OCI-LY1 (cell line): ENCODE results near the gene GSX1.

Experiments
- H2AFZ ChIP-seq: fragments of 200-600 bp; sonication (generic), shearing (Covaris generic); 2 replicates; pipeline ENCODE4 v1.6.0; 2014; ENCODE audit warnings: antibody characterized with exemption, mild to moderate bottlenecking, low read length
- H3F3A ChIP-seq: fragments of 200-600 bp; sonication (generic), shearing (Covaris generic); 2 replicates; pipeline ENCODE4 v1.6.0; 2014; ENCODE audit warnings: mild to moderate bottlenecking, antibody characterized with exemption, low read length, moderate library complexity; ENCODE audit not compliant: insufficient read depth
- H3K27ac ChIP-seq: fragments of 200-600 bp; sonication (generic); 2 replicates; pipeline ENCODE4 v1.5.1; 2014; ENCODE audit warnings: low read length, mixed run types, mild to moderate bottlenecking, low read depth; ENCODE audit not compliant: poor library complexity, severe bottlenecking
- H3K27me3 ChIP-seq: fragments of 200-600 bp; sonication (generic); 2 replicates; pipeline ENCODE4 v1.6.0; 2014; ENCODE audit warnings: antibody characterized with exemption, mild to moderate bottlenecking, low read length, moderate library complexity; ENCODE audit not compliant: insufficient read depth
- H3K36me3 ChIP-seq: fragments of 200-600 bp; sonication (generic); 2 replicates; pipeline ENCODE4 v1.6.1; 2014; ENCODE audit warnings: mild to moderate bottlenecking, antibody characterized with exemption, low read length, moderate library complexity, mixed read lengths; ENCODE audit not compliant: insufficient read depth
- H3K4me1 ChIP-seq: fragments of 200-600 bp; sonication (generic); 2 replicates; pipeline ENCODE4 v1.5.1; 2014; ENCODE audit warnings: mild to moderate bottlenecking, low read length, moderate library complexity; ENCODE audit not compliant: insufficient read depth, severe bottlenecking
- H3K4me2 ChIP-seq: fragments of 200-600 bp; sonication (generic), shearing (Covaris generic); 2 replicates; pipeline ENCODE4 v1.6.1; 2014; ENCODE audit warnings: low read length
- H3K4me3 ChIP-seq: fragments of 200-600 bp; sonication (generic); 2 replicates; pipeline ENCODE4 v1.5.1; 2014; ENCODE audit warnings: low read length, low read depth, mild to moderate bottlenecking, mixed read lengths; ENCODE audit not compliant: poor library complexity, severe bottlenecking
- H3K79me2 ChIP-seq: fragments of 200-600 bp; shearing (Covaris generic); 2 replicates; pipeline ENCODE4 v1.6.1; 2016; ENCODE audit warnings: mixed run types, low read length, mixed read lengths; ENCODE audit not compliant: insufficient read depth
- H3K9ac ChIP-seq: fragments of 200-600 bp; sonication (generic), shearing (Covaris generic); 2 replicates; pipeline ENCODE4 v1.6.1; 2014; ENCODE audit warnings: mild to moderate bottlenecking, low read length, mixed read lengths
- H3K9me2 ChIP-seq: fragments of 200-600 bp; sonication (generic), shearing (Covaris generic); 2 replicates; pipeline ENCODE4 v1.6.1; 2014; ENCODE audit warnings: low read depth, mild to moderate bottlenecking, low read length, mixed read lengths
- H3K9me3 ChIP-seq: fragments of 200-600 bp; shearing (Covaris generic); 2 replicates; pipeline ENCODE4 v1.6.1; 2014; ENCODE audit warnings: low read length, mixed read lengths
- H4K20me1 ChIP-seq: fragments of 200-600 bp; sonication (generic), shearing (Covaris generic); 2 replicates; pipeline ENCODE4 v1.6.0; 2016; ENCODE audit warnings: mild to moderate bottlenecking, low read length; ENCODE audit not compliant: insufficient read depth
- CTCF ChIP-seq: fragments of 200-600 bp; sonication (generic), shearing (Covaris generic); IDR thresholded peaks from 2 replicates; pipeline ENCODE4 v1.5.1; 2017; ENCODE audit warnings: mild to moderate bottlenecking, antibody characterized with exemption, low read length, moderate library complexity, mixed read lengths
- EZH2 ChIP-seq: fragments of 200-600 bp; sonication (generic), shearing (Covaris generic); IDR thresholded peaks from 2 replicates; pipeline ENCODE4 v1.8.0; 2017; ENCODE audit warnings: borderline replicate concordance, mixed run types, mild to moderate bottlenecking, antibody characterized with exemption, low read length, moderate library complexity, mixed read lengths

GSX1 gene

GRCh38 chr13:27839809-27840467, 47.7 kb downstream of the GSX1 start:
- no peaks in the 10 kb centered on the region for H3K9me3 ChIP-seq
- H3K4me2 ChIP-seq, result no peak overlapping the region
- H4K20me1 ChIP-seq, result no peaks in the 10 kb centered on the region
- no peak overlapping the region for H3K4me3 ChIP-seq
- H3K9me2 ChIP-seq, result no peaks in the 10 kb centered on the region
- no peaks in the 10 kb centered on the region for H3K36me3 ChIP-seq
- no peaks in the 10 kb centered on the region for H3K4me1 ChIP-seq
- H3K27ac ChIP-seq, result no peak overlapping the region
- no peaks in the 10 kb centered on the region for H3K79me2 ChIP-seq
- no peak for TF ChIP-seq CTCF
- no peak for TF ChIP-seq EZH2
- no peaks in the 10 kb centered on the region for H3K27me3 ChIP-seq
- no peak overlapping the region for H3K9ac ChIP-seq
- H2AFZ ChIP-seq, result no peak overlapping the region
- no peaks in the 10 kb centered on the region for H3F3A ChIP-seq

DNA sequence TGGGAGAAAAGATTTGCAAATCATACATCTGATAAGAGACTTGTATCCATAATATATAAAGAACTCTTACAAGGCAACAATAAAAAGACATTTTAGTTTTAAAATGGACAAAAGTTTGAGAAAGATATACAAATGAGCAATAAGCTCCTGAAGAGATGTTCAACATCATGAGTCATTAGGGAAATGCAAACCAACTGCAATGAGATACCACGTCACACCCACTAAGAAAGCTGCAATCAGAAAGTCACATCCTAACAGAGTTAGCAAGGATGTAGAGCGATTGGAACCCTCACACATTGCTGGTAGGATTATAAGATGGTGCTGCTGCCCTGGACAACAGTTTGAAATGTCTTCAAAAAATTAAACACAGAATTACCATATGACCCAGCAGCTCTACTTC, 50.3 kb downstream of the GSX1 start:
- H3K4me2 ChIP-seq, result no peak overlapping the region
- H3K36me3 ChIP-seq, result no peaks in the 10 kb centered on the region
- no peaks in the 10 kb centered on the region for H3K9me2 ChIP-seq
- no peak overlapping the region for H3K4me3 ChIP-seq
- no peak overlapping the region for H3K9ac ChIP-seq
- no peaks in the 10 kb centered on the region for H3K9me3 ChIP-seq
- no peaks in the 10 kb centered on the region for H3K27me3 ChIP-seq
- H3K27ac ChIP-seq, result no peak overlapping the region
- no peaks in the 10 kb centered on the region for H3K4me1 ChIP-seq
- no peaks in the 10 kb centered on the region for H3K79me2 ChIP-seq
- no peak overlapping the region for H2AFZ ChIP-seq
- TF ChIP-seq CTCF, result no peak
- TF ChIP-seq EZH2, result no peak
- H4K20me1 ChIP-seq, result no peaks in the 10 kb centered on the region
- H3F3A ChIP-seq, result no peaks in the 10 kb centered on the region
